ENCODE results near the gene GRIA3.
A peak's percentile ranks its signal among the peaks of the same experiment; 100 is the strongest.
"Not testable (repeated sequence)": the region's sequence is repeated elsewhere in the genome, so short reads cannot be mapped to it uniquely, and the experiment has no call there.

Gene GRIA3

GRCh38 chrX:123358457-123358856, 174.4 kb downstream of the GRIA3 start:
- H3K4me3 ChIP-seq (ENCODE audit: control insufficient read depth, low read depth, low read length), result no peak overlapping the region
- no peak for DNase-seq (ENCODE audit: low read depth)
- no peak for TF ChIP-seq CTCF (conservative IDR thresholded peaks at IDR 0.05; ENCODE audit: control insufficient read depth, insufficient read depth, low read depth, low read length)

GRCh38 chrX:123361371-123361770, 177.3 kb downstream of the GRIA3 start:
- no peak overlapping the region for H3K4me3 ChIP-seq (ENCODE audit: control insufficient read depth, low read depth, low read length)
- no peak for DNase-seq (ENCODE audit: low read depth)
- TF ChIP-seq CTCF (conservative IDR thresholded peaks at IDR 0.05; ENCODE audit: control insufficient read depth, insufficient read depth, low read depth, low read length), result no peak

GRCh38 chrX:123386196-123386595, 202.1 kb downstream of the GRIA3 start:
- not testable (repeated sequence) for H3K4me3 ChIP-seq (ENCODE audit: control insufficient read depth, low read depth, low read length); DNase-seq (ENCODE audit: low read depth)

- TF ChIP-seq CTCF (conservative IDR thresholded peaks at IDR 0.05; ENCODE audit: control insufficient read depth, insufficient read depth, low read depth, low read length), result no peak
These were observed 208.8 kb downstream of the GRIA3 start for GRCh38 chrX:123392921-123393320.

GRCh38 chrX:123399709-123400108, 215.6 kb downstream of the GRIA3 start:
- no peak overlapping the region for H3K4me3 ChIP-seq (ENCODE audit: control insufficient read depth, low read depth, low read length)
- no peak for TF ChIP-seq CTCF (conservative IDR thresholded peaks at IDR 0.05; ENCODE audit: control insufficient read depth, insufficient read depth, low read depth, low read length)
- DNase-seq (ENCODE audit: low read depth), result peak; percentile 18

More at GRCh38 chrX:123392921-123393320, 208.8 kb downstream of the GRIA3 start:
- DNase-seq (ENCODE audit: low read depth), result no peak
- no peak overlapping the region for H3K4me3 ChIP-seq (ENCODE audit: control insufficient read depth, low read depth, low read length)

DNA sequence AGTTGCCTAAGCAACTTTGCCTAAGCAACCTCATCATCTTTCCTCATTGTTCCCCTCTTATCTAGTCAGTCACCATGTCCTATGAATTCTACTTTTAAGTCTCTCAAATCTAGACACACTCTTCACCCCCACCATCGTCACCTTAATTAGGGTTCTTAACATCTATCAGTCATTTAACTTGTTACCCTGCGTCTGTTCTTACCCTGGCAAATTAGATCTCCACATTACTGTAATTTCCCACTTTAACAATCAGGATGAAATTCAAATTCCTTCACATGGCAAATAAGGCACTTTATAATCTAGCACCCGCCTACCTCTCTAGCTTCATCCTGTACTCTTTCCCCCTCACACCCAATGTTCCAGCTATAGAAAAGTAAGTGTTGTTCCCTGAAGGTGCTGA, 221.2 kb downstream of the GRIA3 start:
- no peak for TF ChIP-seq CTCF (conservative IDR thresholded peaks at IDR 0.05; ENCODE audit: control insufficient read depth, insufficient read depth, low read depth, low read length)
- no peak overlapping the region for H3K4me3 ChIP-seq (ENCODE audit: control insufficient read depth, low read depth, low read length)
- no peak for DNase-seq (ENCODE audit: low read depth)

DNA sequence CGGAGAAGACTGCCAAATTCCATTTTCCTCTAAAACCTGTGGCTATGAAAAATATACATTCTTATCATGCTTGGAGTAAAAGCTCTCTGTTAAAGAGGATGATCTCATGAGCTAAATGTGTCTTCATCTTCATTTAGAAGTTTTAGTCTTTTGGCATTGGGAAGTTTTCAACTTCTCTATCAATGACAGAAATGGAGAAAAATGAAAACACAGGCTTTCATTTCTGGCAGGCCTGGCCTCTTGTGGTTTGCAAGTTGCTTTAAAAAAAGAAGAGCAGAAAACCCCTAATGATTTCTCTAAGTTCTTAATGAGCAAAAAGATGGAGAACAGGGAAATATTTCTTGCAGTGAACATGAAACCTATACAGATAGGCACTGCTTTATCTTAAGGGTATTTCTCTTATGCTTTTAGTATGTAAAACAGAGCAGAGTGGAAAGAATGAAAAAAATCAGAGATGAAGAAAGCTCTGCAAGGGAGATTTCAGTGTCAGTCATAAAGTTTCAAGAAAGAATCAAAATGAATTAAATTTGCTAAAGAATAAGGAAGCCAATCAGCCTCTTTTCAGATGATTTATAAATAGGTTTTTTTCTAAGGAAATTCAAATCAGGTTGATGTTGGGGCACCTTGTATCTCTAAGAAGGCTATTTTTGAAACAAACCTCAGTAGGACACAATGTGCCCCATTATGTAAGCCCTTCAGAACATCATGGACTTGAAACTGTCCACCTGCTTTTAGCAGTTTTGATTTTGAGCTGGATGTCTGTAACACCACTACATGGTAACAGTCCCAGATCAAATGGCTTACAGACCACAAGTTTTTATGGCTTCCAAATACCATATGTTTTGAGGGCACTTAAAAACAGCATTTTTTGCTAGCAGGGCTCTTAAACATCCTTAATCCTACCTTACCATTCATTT, 225.0 kb downstream of the GRIA3 start:
- no peak for TF ChIP-seq CTCF (conservative IDR thresholded peaks at IDR 0.05; ENCODE audit: control insufficient read depth, insufficient read depth, low read depth, low read length)
- no peak overlapping the region for H3K4me3 ChIP-seq (ENCODE audit: control insufficient read depth, low read depth, low read length)
- DNase-seq (ENCODE audit: low read depth), result no peak
